Type B pancreatic cell (in vitro differentiated cells): Measurements from ENCODE around the gene GNAS-AS1. TPM values are rescaled to one million over a fixed set of nuclear protein-coding genes. Genes with fewer than 3 reads are reported as not detected.

Source experiments
- DNase-seq: peaks from one replicate; pipeline ENCODE4 v3.0.0; 2021; ENCODE audit warnings: mixed read lengths; ENCODE audit not compliant: unreplicated experiment; ENCODE audit errors: extremely low spot score
- H3K27ac Mint-ChIP-seq: 2 replicates; pipeline ENCODE4 v1.8.0; 2021; ENCODE audit warnings: mild to moderate bottlenecking, mixed read lengths
- H3K27me3 Mint-ChIP-seq: 2 replicates; pipeline ENCODE4 v1.8.0; 2021; ENCODE audit warnings: mixed read lengths
- H3K36me3 Mint-ChIP-seq: 2 replicates; pipeline ENCODE4 v1.8.0; 2021; ENCODE audit warnings: mixed read lengths
- H3K4me1 Mint-ChIP-seq: one replicate; pipeline ENCODE4 v1.8.0; 2021; ENCODE audit warnings: mixed read lengths; ENCODE audit not compliant: unreplicated experiment
- H3K4me3 Mint-ChIP-seq: 2 replicates; pipeline ENCODE4 v1.8.0; 2021; ENCODE audit warnings: mild to moderate bottlenecking, mixed read lengths
- H3K9me3 Mint-ChIP-seq: 2 replicates; pipeline ENCODE4 v1.8.0; 2021; ENCODE audit warnings: mixed read lengths
- CTCF ChIP-seq: fragments of 200-600 bp; sonication (generic); conservative IDR thresholded peaks from 2 replicates; pipeline ENCODE4 v1.5.0; 2021; ENCODE audit warnings: antibody characterized with exemption, mild to moderate bottlenecking
- total RNA-seq: library from RNA; stranded (reverse); gene quantifications from 2 replicates; pipeline ENCODE4 v1.2.1, GENCODE V29; 2021; ENCODE audit warnings: low replicate concordance

GNAS-AS1 gene
- total RNA-seq, 1 donor from 2014 or later = 6.1 TPM

GRCh38 chr20:58867211-58867610 lies 16.5 kb upstream of the GNAS-AS1 start:
- peaks cover 8% of the 10 kb centered on the region for H3K27me3 Mint-ChIP-seq
- no peaks in the 10 kb centered on the region for H3K9me3 Mint-ChIP-seq

GRCh38 chr20:58865843-58866242 lies 15.1 kb upstream of the GNAS-AS1 start:
- H3K4me3 Mint-ChIP-seq = no peak overlapping the region
- TF ChIP-seq CTCF = no peak
- peaks cover 10% of the 10 kb centered on the region for H3K27me3 Mint-ChIP-seq
- no peak overlapping the region for H3K27ac Mint-ChIP-seq
- no peak for DNase-seq
- no peaks in the 10 kb centered on the region for H3K9me3 Mint-ChIP-seq
- H3K4me1 Mint-ChIP-seq = peaks cover 15% of the 10 kb centered on the region
- H3K36me3 Mint-ChIP-seq = no peaks in the 10 kb centered on the region

More at GRCh38 chr20:58867211-58867610, 16.5 kb upstream of the GNAS-AS1 start:
- no peak overlapping the region for H3K4me3 Mint-ChIP-seq
- H3K27ac Mint-ChIP-seq = no peak overlapping the region
- H3K4me1 Mint-ChIP-seq = peaks cover 16% of the 10 kb centered on the region
- no peaks in the 10 kb centered on the region for H3K36me3 Mint-ChIP-seq
- TF ChIP-seq CTCF = no peak
- DNase-seq = no peak

- Mint-ChIP-seq H3K36me3 (no peaks in the 10 kb centered on the region), H3K4me3 (no peak overlapping the region), H3K27me3 (peaks cover 10% of the 10 kb centered on the region), H3K9me3 (no peaks in the 10 kb centered on the region), H3K4me1 (peaks cover 9% of the 10 kb centered on the region), H3K27ac (no peak overlapping the region)
- peak; percentile 32 for TF ChIP-seq CTCF
- DNase-seq = no peak
Measured at GRCh38 chr20:58864346-58864745, 13.6 kb upstream of the GNAS-AS1 start.

- Mint-ChIP-seq H3K4me1 (peaks cover 3% of the 10 kb centered on the region), H3K4me3 (no peak overlapping the region), H3K27ac (no peak overlapping the region), H3K36me3 (no peaks in the 10 kb centered on the region), H3K9me3 (no peaks in the 10 kb centered on the region), H3K27me3 (peaks cover 16% of the 10 kb centered on the region)
- TF ChIP-seq CTCF = no peak
- DNase-seq = no peak
Measured at GRCh38 chr20:58863044-58863790, 12.5 kb upstream of the GNAS-AS1 start.

GRCh38 chr20:58855506-58856389 lies 5.0 kb upstream of the GNAS-AS1 start:
- Mint-ChIP-seq H3K4me1 (peaks cover 15% of the 10 kb centered on the region), H3K27ac (peak overlapping the region; percentile 86), H3K4me3 (peak overlapping the region; percentile 85), H3K27me3 (peaks cover 62% of the 10 kb centered on the region), H3K36me3 (no peaks in the 10 kb centered on the region), H3K9me3 (no peaks in the 10 kb centered on the region)
- no peak for TF ChIP-seq CTCF
- no peak for DNase-seq
